Kidney capillary endothelial cell (primary cell): ENCODE results near the gene TMEM120B.

Experiments
- DNase-seq: peaks from one replicate; pipeline ENCODE4 v3.0.0-alpha.2; 2018; ENCODE audit warnings: low spot score

The TMEM120B gene

GRCh38 chr12:121819212-121819949 is 106.8 kb downstream of the TMEM120B start:
- no peak for DNase-seq

- DNase-seq: no peak
Measured at GRCh38 chr12:121820056-121820455, 107.5 kb downstream of the TMEM120B start.

- no peak for DNase-seq
Measured at GRCh38 chr12:121822393-121823100, 110.0 kb downstream of the TMEM120B start.

- no peak for DNase-seq
Measured at GRCh38 chr12:121823101-121823726, 110.7 kb downstream of the TMEM120B start.

GRCh38 chr12:121823727-121824115 is 111.2 kb downstream of the TMEM120B start:
- no peak for DNase-seq

- no peak for DNase-seq
Measured at GRCh38 chr12:121825041-121825523, 112.5 kb downstream of the TMEM120B start.

- DNase-seq: no peak
Measured at GRCh38 chr12:121826318-121827150, 114.0 kb downstream of the TMEM120B start.

- DNase-seq: no peak
Measured at GRCh38 chr12:121827351-121828099, 115.0 kb downstream of the TMEM120B start.

GRCh38 chr12:121828306-121828705 is 115.8 kb downstream of the TMEM120B start:
- no peak for DNase-seq

GRCh38 chr12:121828826-121829225 is 116.3 kb downstream of the TMEM120B start:
- no peak for DNase-seq

- no peak for DNase-seq
Measured at GRCh38 chr12:121829250-121829918, 116.8 kb downstream of the TMEM120B start.

- no peak for DNase-seq
Measured at GRCh38 chr12:121830134-121830533, 117.6 kb downstream of the TMEM120B start.

- no peak for DNase-seq
Measured at GRCh38 chr12:121830588-121831265, 118.2 kb downstream of the TMEM120B start.
